Transverse colon (tissue), 4 donors: Measurements from ENCODE around the gene MRPL54.

Experiments
- CTCF ChIP-seq, 5 experiments: fragments of 200-600 bp in 3 of 5; fragments of 450-650 bp in 2 of 5; sonication (generic) in 3 of 5; IDR thresholded peaks; 1 replicate in 2 of 5; 2 replicates in 3 of 5; pipeline ENCODE4 v1.5.1; 2016 to 2017; ENCODE audit warnings: antibody characterized with exemption in 5 of 5, inconsistent platforms in 3 of 5, mild to moderate bottlenecking in 2 of 5, moderate library complexity in 1 of 5
- POLR2A ChIP-seq: fragments of 450-650 bp; IDR thresholded peaks from one replicate; pipeline ENCODE4 v1.6.1; 2016; ENCODE audit warnings: antibody characterized with exemption, mild to moderate bottlenecking, moderate library complexity
- POLR2AphosphoS5 ChIP-seq, 3 donors: sonication (generic); formaldehyde crosslinking; IDR thresholded peaks; one replicate each; pipeline ENCODE4 v1.6.1; 2016; ENCODE audit warnings: antibody characterized with exemption in 3 of 3

GRCh38 chr19:3720349-3720917 is 42.0 kb upstream of the MRPL54 start:
- TF ChIP-seq CTCF (IDR thresholded peaks at IDR 0.05) = no peak
- TF ChIP-seq POLR2AphosphoS5 (IDR thresholded peaks at IDR 0.05) = peak in 2 of 3 donors; percentile 66 to 87
- peak; percentile 48 for TF ChIP-seq POLR2A
